ENCODE data around the gene RSPRY1.

Gene RSPRY1

DNA sequence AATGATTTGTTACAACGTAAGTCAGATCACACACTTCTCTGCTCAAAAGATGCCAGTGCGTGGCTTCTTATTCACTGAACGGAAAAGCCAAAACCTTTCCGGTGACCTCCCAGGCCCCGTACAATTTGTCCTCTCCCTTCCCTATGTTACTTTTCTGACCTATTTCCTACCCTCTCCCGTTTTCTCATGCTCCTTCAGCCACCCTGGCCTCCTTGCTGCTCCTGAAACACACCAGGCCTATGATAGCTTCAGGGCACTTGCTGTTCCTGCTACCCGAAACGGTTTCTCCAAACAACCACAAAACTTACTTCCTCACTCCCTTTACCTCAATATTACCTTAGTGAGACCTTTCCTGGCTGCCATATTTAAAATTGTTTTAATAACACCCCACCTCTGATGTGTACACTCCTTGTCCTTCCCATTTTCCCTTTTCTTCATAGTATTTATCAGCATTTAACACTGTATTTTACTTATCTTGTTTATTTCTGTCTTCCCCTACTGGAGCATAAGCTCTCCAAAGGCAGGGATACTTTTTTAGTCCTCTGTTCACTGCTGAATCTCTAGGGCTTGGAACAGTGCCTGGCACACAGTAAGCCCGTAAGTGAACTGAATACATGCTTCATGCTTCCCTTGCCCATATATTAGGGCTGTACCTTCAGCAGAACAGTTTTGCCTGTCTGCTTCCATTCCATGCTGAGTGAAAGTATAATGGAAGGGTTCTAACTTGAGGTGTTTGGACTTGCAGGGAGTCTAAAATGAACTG, 48.0 kb downstream of the RSPRY1 start:
- H3K4me1 ChIP-seq, result no peaks in the 10 kb centered on the region
- H3K9me3 ChIP-seq, result no peaks in the 10 kb centered on the region
- no peaks in the 10 kb centered on the region for H3K27me3 ChIP-seq (ENCODE audit: low read depth)
- no peak for DNase-seq (ENCODE audit: low spot score in 2 of 2)
- in situ Hi-C loops (cut with MboI; ENCODE audit: low sequenced_read_pairs), result no loop called here
- H3K36me3 ChIP-seq (replicated peaks), result peaks cover 58% of the 10 kb centered on the region
- H3K4me3 ChIP-seq, result no peak overlapping the region

DNA sequence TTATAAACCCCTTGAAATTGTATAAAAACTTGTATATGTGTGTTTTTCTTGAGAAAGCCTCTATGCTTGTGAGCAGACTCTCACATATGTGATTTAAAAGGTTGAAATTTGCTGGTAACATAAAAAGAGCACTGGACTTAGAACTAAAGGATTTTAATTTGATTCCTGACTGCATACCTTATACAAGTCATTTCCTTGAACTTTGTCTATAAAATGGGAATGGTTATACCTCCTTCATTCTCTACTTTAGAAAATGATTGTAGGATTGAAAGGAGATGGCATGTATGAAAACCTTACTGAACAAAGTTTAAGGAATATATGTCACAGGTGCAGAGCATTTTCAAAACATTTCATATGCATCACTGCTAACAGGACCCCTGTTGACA, 48.6 kb downstream of the RSPRY1 start:
- Histone ChIP-seq H3K4me1 (no peaks in the 10 kb centered on the region), H3K27me3 (ENCODE audit: low read depth) (no peaks in the 10 kb centered on the region), H3K9me3 (no peaks in the 10 kb centered on the region), H3K36me3 (replicated peaks) (peaks cover 62% of the 10 kb centered on the region), H3K4me3 (no peak overlapping the region)
- DNase-seq (ENCODE audit: low spot score in 2 of 2), result no peak
- in situ Hi-C loops (cut with MboI; ENCODE audit: low sequenced_read_pairs), result no loop called here

DNA sequence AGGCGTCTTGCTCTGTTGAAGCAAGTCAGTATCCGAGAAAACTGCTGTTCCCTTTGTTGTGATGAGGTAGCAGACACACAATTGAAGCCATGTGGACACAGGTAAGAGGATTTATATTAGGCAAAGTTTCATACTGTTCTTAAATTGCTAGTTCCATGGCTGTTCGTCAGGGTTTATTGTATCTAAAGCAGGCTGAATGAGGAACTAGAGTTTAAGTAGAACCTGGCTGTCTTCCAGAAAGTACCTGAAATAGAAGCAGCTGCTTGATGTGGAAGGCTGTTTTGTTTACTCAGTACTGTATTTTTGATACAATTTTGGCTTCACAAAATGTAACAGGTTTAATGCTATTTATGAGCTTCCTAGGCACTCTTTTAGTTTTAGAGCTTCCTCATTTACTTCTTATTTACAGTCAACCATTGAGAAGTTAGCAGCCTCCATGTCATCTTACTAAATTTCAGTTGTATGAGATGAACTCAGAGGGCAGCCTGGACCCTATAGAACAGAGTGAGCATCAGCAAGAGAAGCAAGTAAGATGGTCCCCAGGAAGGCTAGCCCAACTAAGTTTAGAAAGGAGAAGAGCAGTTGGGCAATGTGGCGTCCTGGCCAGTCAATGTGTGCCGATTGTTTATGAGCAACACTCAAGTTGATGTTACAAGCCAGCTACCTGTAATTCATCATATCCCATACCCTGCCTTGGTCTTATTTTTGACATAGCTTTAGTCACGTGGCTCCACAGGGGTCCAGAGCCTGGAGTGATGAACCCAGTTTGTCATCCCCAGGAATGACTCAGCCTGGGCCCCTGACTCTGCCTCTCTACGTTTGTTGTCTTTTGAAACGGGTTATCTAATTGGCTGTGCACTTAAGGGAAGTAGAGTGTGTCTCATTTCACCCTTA, 49.2 kb downstream of the RSPRY1 start:
- H3K4me1 ChIP-seq, result no peaks in the 10 kb centered on the region
- no peak for DNase-seq (ENCODE audit: low spot score in 2 of 2)
- H3K27me3 ChIP-seq (ENCODE audit: low read depth), result no peaks in the 10 kb centered on the region
- H3K36me3 ChIP-seq (replicated peaks), result peaks cover 61% of the 10 kb centered on the region
- no peak overlapping the region for H3K4me3 ChIP-seq
- no peaks in the 10 kb centered on the region for H3K9me3 ChIP-seq
- in situ Hi-C loops (cut with MboI; ENCODE audit: low sequenced_read_pairs), result no loop called here

GRCh38 chr16:57236022-57236350, 49.9 kb downstream of the RSPRY1 start:
- Histone ChIP-seq H3K4me3 (no peak overlapping the region), H3K9me3 (no peaks in the 10 kb centered on the region), H3K27me3 (ENCODE audit: low read depth) (no peaks in the 10 kb centered on the region), H3K36me3 (replicated peaks) (peaks cover 58% of the 10 kb centered on the region), H3K4me1 (no peaks in the 10 kb centered on the region)
- in situ Hi-C loops (cut with MboI; ENCODE audit: low sequenced_read_pairs), result no loop called here
- DNase-seq (ENCODE audit: low spot score in 2 of 2), result no peak

GRCh38 chr16:57238682-57239081, 52.6 kb downstream of the RSPRY1 start:
- no peak overlapping the region for H3K4me3 ChIP-seq
- H3K4me1 ChIP-seq, result no peaks in the 10 kb centered on the region
- no peaks in the 10 kb centered on the region for H3K9me3 ChIP-seq
- in situ Hi-C loops (cut with MboI; ENCODE audit: low sequenced_read_pairs), result no loop called here
- no peak for DNase-seq (ENCODE audit: low spot score in 2 of 2)
- H3K36me3 ChIP-seq (replicated peaks), result peaks cover 32% of the 10 kb centered on the region
- H3K27me3 ChIP-seq (ENCODE audit: low read depth), result no peaks in the 10 kb centered on the region

DNA sequence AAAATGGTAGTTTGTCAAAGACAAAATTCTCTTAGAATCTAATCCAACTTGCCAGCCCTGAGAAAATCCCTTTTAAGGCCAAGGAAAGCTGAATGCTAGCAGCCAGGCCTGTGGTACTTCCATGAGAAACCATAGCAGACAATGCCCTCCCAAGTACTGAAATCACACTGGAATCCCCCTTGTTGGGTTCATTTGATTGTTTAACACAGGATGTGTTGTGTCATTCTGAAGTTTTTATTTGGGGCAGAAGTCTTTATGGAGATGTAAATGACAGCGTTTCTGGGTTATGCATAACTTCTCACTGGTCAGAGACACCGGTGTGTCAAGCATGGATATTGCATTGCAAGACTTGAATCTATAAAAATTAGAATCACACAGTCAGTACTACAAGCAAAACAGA, 53.0 kb downstream of the RSPRY1 start:
- Histone ChIP-seq H3K27me3 (ENCODE audit: low read depth) (no peaks in the 10 kb centered on the region), H3K36me3 (replicated peaks) (peaks cover 32% of the 10 kb centered on the region), H3K4me3 (no peak overlapping the region), H3K9me3 (no peaks in the 10 kb centered on the region), H3K4me1 (peaks cover under 1% of the 10 kb centered on the region; the same call in 1 of the 2 replicates)
- no peak for DNase-seq (ENCODE audit: low spot score in 2 of 2)
- in situ Hi-C loops (cut with MboI; ENCODE audit: low sequenced_read_pairs), result no loop called here

GRCh38 chr16:57240851-57241250, 54.7 kb downstream of the RSPRY1 start:
- Histone ChIP-seq H3K4me3 (no peak overlapping the region), H3K27me3 (ENCODE audit: low read depth) (no peaks in the 10 kb centered on the region), H3K36me3 (replicated peaks) (peaks cover 22% of the 10 kb centered on the region), H3K9me3 (no peaks in the 10 kb centered on the region), H3K4me1 (peaks cover 7% of the 10 kb centered on the region)
- no peak for DNase-seq (ENCODE audit: low spot score in 2 of 2)
- in situ Hi-C loops (cut with MboI; ENCODE audit: low sequenced_read_pairs), result no loop called here

- Histone ChIP-seq H3K27me3 (ENCODE audit: low read depth) (no peaks in the 10 kb centered on the region), H3K4me3 (no peak overlapping the region), H3K4me1 (peaks cover 11% of the 10 kb centered on the region), H3K36me3 (replicated peaks) (peaks cover 23% of the 10 kb centered on the region), H3K9me3 (no peaks in the 10 kb centered on the region)
- in situ Hi-C loops (cut with MboI; ENCODE audit: low sequenced_read_pairs), result no loop called here
- DNase-seq (ENCODE audit: low spot score in 2 of 2), result no peak
Observed at GRCh38 chr16:57242650-57243049, 56.5 kb downstream of the RSPRY1 start.

GRCh38 chr16:57244463-57244766, 58.3 kb downstream of the RSPRY1 start:
- H3K27me3 ChIP-seq (ENCODE audit: low read depth), result no peaks in the 10 kb centered on the region
- no peak for DNase-seq (ENCODE audit: low spot score in 2 of 2)
- in situ Hi-C loops (cut with MboI; ENCODE audit: low sequenced_read_pairs), result no loop called here

DNA sequence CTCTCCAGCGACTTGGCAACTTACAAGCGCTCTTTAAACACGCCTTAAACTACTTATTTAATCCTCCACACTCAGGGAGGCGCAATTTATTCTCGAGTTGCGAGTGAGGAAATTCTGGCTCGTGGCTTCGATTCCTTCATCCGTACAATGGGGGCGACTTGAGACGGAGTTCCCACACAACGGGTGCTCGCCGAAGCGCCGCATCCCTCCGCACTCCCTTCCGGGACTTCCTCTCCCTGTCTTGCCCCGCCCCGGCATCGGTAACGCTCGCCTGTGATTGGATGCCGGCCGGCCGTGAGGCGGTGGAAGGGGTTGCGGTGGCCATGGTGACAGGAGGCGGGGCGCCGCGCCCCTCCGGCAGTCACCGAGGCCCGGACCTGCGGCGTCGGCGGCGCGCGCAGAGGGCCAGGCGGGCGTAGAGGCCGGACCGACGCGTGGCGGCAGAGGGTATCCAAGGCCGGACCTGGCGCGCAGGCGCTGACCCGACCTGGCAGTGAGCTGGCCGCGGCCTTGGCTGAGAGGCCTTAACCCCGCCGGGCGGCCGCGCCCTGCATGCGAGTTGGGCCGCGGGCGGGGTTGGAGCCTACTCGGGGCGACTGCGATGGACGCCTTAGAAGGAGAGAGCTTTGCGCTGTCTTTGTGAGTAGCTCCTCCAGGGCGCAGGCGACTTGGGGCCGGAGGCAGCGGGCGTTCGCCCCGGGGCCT, 58.8 kb downstream of the RSPRY1 start, which contains the start of gene ARL2BP:
ARL2BP (plus strand) TSS at position 493 of the 705 bp plus-strand sequence; CDS start at position 602, 109 bp downstream.
- in situ Hi-C loops (cut with MboI; ENCODE audit: low sequenced_read_pairs), result no loop called here
- no peaks in the 10 kb centered on the region for H3K9me3 ChIP-seq
- peaks cover 25% of the 10 kb centered on the region for H3K36me3 ChIP-seq (replicated peaks)
- H3K27me3 ChIP-seq (ENCODE audit: low read depth), result no peaks in the 10 kb centered on the region
- H3K4me3 ChIP-seq, result peak within 1 kb of the TSS; percentile 76
- peak; percentile 97 to 99 for DNase-seq (ENCODE audit: low spot score in 2 of 2)
- peaks cover 11% of the 10 kb centered on the region for H3K4me1 ChIP-seq

More at GRCh38 chr16:57244463-57244766, 58.3 kb downstream of the RSPRY1 start:
- Histone ChIP-seq H3K36me3 (replicated peaks) (peaks cover 24% of the 10 kb centered on the region), H3K4me3 (peak overlapping the region; percentile 76), H3K9me3 (no peaks in the 10 kb centered on the region), H3K4me1 (peaks cover 11% of the 10 kb centered on the region)

DNA sequence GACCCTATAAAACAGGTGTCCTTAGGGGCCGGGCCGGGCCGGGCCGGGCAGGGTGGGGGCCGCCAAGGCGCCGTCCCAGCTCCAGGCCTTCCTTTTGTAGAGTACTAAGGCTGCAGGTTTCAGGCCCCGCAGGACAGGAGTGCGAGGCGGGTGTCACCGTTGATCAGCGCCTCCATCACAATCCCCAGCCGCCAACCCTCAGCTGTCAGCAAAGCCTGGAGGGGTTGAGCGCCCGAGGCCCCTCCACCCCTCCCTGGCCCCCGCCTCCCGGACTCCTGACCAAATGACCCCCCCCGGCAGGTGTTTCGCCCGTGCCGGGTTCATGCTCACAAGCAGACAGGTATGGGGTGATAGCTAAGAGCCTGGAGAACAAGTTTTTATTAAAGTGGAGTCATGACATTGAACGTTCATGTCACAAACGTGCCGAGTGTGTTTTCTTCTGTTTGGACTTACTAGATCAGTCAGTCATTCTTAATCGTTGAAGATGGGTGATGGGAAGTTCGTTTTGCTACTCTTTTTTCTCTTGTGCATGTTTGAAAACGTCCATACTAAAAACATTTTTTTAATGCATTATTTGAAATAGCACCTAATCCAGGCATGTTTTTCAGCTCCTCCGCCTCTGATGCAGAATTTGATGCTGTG, 59.5 kb downstream of the RSPRY1 start:
- DNase-seq (ENCODE audit: low spot score in 2 of 2), result no peak

DNA sequence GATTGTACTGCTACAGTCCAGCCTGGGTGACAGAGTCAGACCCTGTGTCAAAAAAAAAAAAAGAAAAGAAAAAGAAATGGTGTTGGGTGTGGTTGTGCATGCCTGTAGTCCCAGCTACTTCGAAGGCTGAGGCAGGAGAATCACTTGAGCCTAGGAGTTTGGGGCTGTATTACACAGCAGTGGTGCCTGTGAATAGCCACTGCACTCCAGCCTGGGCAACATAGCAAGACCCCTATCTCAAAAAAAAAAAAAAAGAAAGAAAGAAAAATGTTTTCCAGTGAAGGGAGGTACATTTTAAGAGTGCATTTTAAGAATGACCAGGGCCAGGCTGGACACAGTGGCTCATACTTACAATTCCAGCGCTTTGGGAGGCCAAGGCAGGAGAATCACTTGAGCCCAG, 65.2 kb downstream of the RSPRY1 start:
- in situ Hi-C loops (cut with MboI; ENCODE audit: low sequenced_read_pairs), result no loop called here
- Histone ChIP-seq H3K36me3 (replicated peaks) (peaks cover 40% of the 10 kb centered on the region), H3K27me3 (ENCODE audit: low read depth) (no peaks in the 10 kb centered on the region), H3K9me3 (peaks cover 3% of the 10 kb centered on the region; the same call in 1 of the 2 replicates), H3K4me1 (no peaks in the 10 kb centered on the region), H3K4me3 (no peak overlapping the region)
- no peak for DNase-seq (ENCODE audit: low spot score in 2 of 2)

More for the DNA sequence above, 59.5 kb downstream of the RSPRY1 start:
- Histone ChIP-seq H3K27me3 (ENCODE audit: low read depth) (no peaks in the 10 kb centered on the region), H3K9me3 (no peaks in the 10 kb centered on the region), H3K4me1 (peaks cover 11% of the 10 kb centered on the region), H3K4me3 (peak overlapping the region; percentile 76), H3K36me3 (replicated peaks) (peaks cover 22% of the 10 kb centered on the region)
- in situ Hi-C loops (cut with MboI; ENCODE audit: low sequenced_read_pairs), result no loop called here

DNA sequence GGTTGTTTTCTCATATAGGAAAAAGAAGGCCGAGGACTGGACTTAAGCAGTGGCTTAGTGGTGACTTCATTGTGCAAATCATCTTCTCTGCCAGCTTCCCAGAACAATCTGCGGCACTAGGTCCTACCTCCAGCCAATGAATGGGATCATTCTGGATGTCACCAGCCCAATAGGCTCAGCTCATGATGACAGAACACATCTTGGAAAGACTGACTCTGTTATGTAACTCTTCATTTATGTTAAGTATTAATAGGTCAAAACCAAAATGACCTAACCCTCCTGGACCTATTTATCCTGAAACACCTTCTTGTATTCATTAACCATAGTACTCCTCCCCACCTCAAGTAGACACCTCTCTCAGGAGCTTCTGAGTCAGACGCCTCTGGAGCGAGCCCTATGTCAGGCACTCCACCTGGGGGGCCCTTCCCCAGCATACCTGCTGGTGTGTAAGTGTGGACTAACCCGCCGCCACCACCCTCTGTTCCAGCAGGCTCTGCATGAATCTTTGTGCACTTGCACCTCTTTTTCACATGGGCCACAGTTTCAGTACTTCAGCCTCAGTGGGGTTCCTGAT, 66.1 kb downstream of the RSPRY1 start:
- no peak overlapping the region for H3K4me3 ChIP-seq
- no peaks in the 10 kb centered on the region for H3K27me3 ChIP-seq (ENCODE audit: low read depth)
- no peak for DNase-seq (ENCODE audit: low spot score in 2 of 2)
- H3K4me1 ChIP-seq, result no peaks in the 10 kb centered on the region
- peaks cover 36% of the 10 kb centered on the region for H3K36me3 ChIP-seq (replicated peaks)
- peaks cover 3% of the 10 kb centered on the region; the same call in 1 of the 2 replicates for H3K9me3 ChIP-seq
- in situ Hi-C loops (cut with MboI; ENCODE audit: low sequenced_read_pairs), result no loop called here
